Thymus (tissue), 11 donors: ENCODE data around the gene NKAIN2. TPM values are rescaled to one million over a fixed set of nuclear protein-coding genes. Genes with fewer than 3 reads are reported as not detected.

Source experiments
- DNase-seq, 9 donors: peaks; one replicate each; pipeline ENCODE4 v3.0.0-alpha.2; 2013; ENCODE audit warnings: low spot score in 9 of 9, low read depth in 6 of 9, missing footprints in 1 of 9
- H3K27ac ChIP-seq, 2 donors: one replicate each; pipeline ENCODE4 v1.5.1; 2013; ENCODE audit warnings: control low read depth in 1 of 2, low read depth in 1 of 2, low read length in 1 of 2, mild to moderate bottlenecking in 1 of 2, moderate library complexity in 1 of 2
- H3K27me3 ChIP-seq, 2 donors: one replicate each; pipeline ENCODE4 v1.5.1; 2013; ENCODE audit warnings: low read length in 1 of 2; ENCODE audit not compliant: control insufficient read depth in 2 of 2, insufficient read depth in 1 of 2
- H3K36me3 ChIP-seq, 2 donors: one replicate each; pipeline ENCODE4 v1.5.1; 2013; ENCODE audit warnings: low read length in 1 of 2, mild to moderate bottlenecking in 1 of 2, moderate library complexity in 1 of 2; ENCODE audit not compliant: control insufficient read depth in 2 of 2, insufficient read depth in 2 of 2
- H3K4me1 ChIP-seq, 2 donors: one replicate each; pipeline ENCODE4 v1.5.1; 2013; ENCODE audit warnings: low read length in 2 of 2; ENCODE audit not compliant: control insufficient read depth in 2 of 2, insufficient read depth in 2 of 2
- H3K4me3 ChIP-seq, 2 donors: one replicate each; pipeline ENCODE4 v1.5.1; 2013; ENCODE audit warnings: low read length in 2 of 2, control low read depth in 1 of 2, mild to moderate bottlenecking in 1 of 2
- H3K9me3 ChIP-seq, 2 donors: one replicate each; pipeline ENCODE4 v1.5.1; 2013; ENCODE audit warnings: low read length in 1 of 2, mild to moderate bottlenecking in 1 of 2; ENCODE audit not compliant: control insufficient read depth in 2 of 2, insufficient read depth in 1 of 2
- WGBS: extraction: QIAGEN DNeasy Blood & Tissue Kit; methylation state at CpG from one replicate; pipeline ENCODE4 v1.1.7; 2013; 5-methylcytosine and 5-hydroxymethylcytosine counted together
- polyA plus RNA-seq: library from polyadenylated mRNA; stranded (reverse); fragments of 200-250 nt; gene quantifications from one replicate; pipeline ENCODE4 v1.2.3, GENCODE V29; 2013
- total RNA-seq: library from RNA; stranded (reverse); fragments of 120-200 nt; gene quantifications from one replicate; pipeline ENCODE4 v1.2.4, GENCODE V29; 2013
- donor health status: healthy.

NKAIN2 gene
- total and polyA plus RNA-seq, 2 donors: 1.2 to 2.4 TPM

GRCh38 chr6:124812067-124812466 lies 1008.4 kb downstream of the NKAIN2 start:
- DNase-seq: no peak
- H3K36me3 ChIP-seq: no peaks in the 10 kb centered on the region
- 97% methylated on average over 2 of the region's 2 CpGs for WGBS
- H3K4me1 ChIP-seq: no peaks in the 10 kb centered on the region
- H3K27me3 ChIP-seq: no peaks in the 10 kb centered on the region
- no peaks in the 10 kb centered on the region for H3K9me3 ChIP-seq
- no peak overlapping the region for H3K27ac ChIP-seq
- H3K4me3 ChIP-seq: no peak overlapping the region

- Histone ChIP-seq H3K9me3 (no peaks in the 10 kb centered on the region), H3K36me3 (no peaks in the 10 kb centered on the region), H3K4me1 (no peaks in the 10 kb centered on the region), H3K27ac (no peak overlapping the region), H3K27me3 (no peaks in the 10 kb centered on the region), H3K4me3 (no peak overlapping the region)
- WGBS: 79% methylated on average over 4 of the region's 4 CpGs
- DNase-seq: peak in 1 of 9 donors; percentile 2
Measured at GRCh38 chr6:124819346-124819745, 1015.7 kb downstream of the NKAIN2 start.

- H3K36me3 ChIP-seq: no peaks in the 10 kb centered on the region
- no peak overlapping the region for H3K27ac ChIP-seq
- no peaks in the 10 kb centered on the region for H3K4me1 ChIP-seq
- H3K9me3 ChIP-seq: no peaks in the 10 kb centered on the region
- H3K27me3 ChIP-seq: no peaks in the 10 kb centered on the region
- H3K4me3 ChIP-seq: no peak overlapping the region
- no peak for DNase-seq
Measured at GRCh38 chr6:124822204-124822613, 1018.5 kb downstream of the NKAIN2 start.

- no peaks in the 10 kb centered on the region for H3K4me1 ChIP-seq
- no peak overlapping the region for H3K27ac ChIP-seq
- no peak for DNase-seq
- no peaks in the 10 kb centered on the region for H3K9me3 ChIP-seq
- no peaks in the 10 kb centered on the region for H3K27me3 ChIP-seq
- WGBS: 92% methylated on average over 3 of the region's 3 CpGs
- no peak overlapping the region for H3K4me3 ChIP-seq
- H3K36me3 ChIP-seq: no peaks in the 10 kb centered on the region
Measured at GRCh38 chr6:124822721-124823120, 1019.1 kb downstream of the NKAIN2 start.

- Histone ChIP-seq H3K27ac (no peak overlapping the region), H3K36me3 (no peaks in the 10 kb centered on the region), H3K4me1 (no peaks in the 10 kb centered on the region), H3K9me3 (no peaks in the 10 kb centered on the region), H3K27me3 (no peaks in the 10 kb centered on the region), H3K4me3 (no peak overlapping the region)
- no peak for DNase-seq
- WGBS: 93% methylated on average over 14 of the region's 14 CpGs
Measured at GRCh38 chr6:124823240-124824111, 1019.8 kb downstream of the NKAIN2 start.

GRCh38 chr6:124825564-124825963 lies 1021.9 kb downstream of the NKAIN2 start:
- Histone ChIP-seq H3K4me3 (no peak overlapping the region), H3K27ac (no peak overlapping the region), H3K4me1 (no peaks in the 10 kb centered on the region), H3K36me3 (no peaks in the 10 kb centered on the region), H3K9me3 (no peaks in the 10 kb centered on the region), H3K27me3 (no peaks in the 10 kb centered on the region)
- no peak for DNase-seq
- WGBS: 71% methylated on average over 2 of the region's 2 CpGs

- 96% methylated on average over 1 of the region's 1 CpG for WGBS
- Histone ChIP-seq H3K27ac (no peak overlapping the region), H3K4me1 (no peaks in the 10 kb centered on the region), H3K36me3 (no peaks in the 10 kb centered on the region), H3K27me3 (no peaks in the 10 kb centered on the region), H3K4me3 (no peak overlapping the region), H3K9me3 (no peaks in the 10 kb centered on the region)
- DNase-seq: no peak
Measured at GRCh38 chr6:124829822-124830221, 1026.2 kb downstream of the NKAIN2 start.

- Histone ChIP-seq H3K4me1 (no peaks in the 10 kb centered on the region), H3K9me3 (no peaks in the 10 kb centered on the region), H3K27ac (no peak overlapping the region), H3K27me3 (no peaks in the 10 kb centered on the region), H3K36me3 (no peaks in the 10 kb centered on the region), H3K4me3 (no peak overlapping the region)
- no peak for DNase-seq
Measured at GRCh38 chr6:124830506-124830905, 1026.8 kb downstream of the NKAIN2 start.

GRCh38 chr6:124854338-124854922 lies 1050.8 kb downstream of the NKAIN2 start:
- WGBS: 96% methylated on average over 1 of the region's 1 CpG
- Histone ChIP-seq H3K9me3 (no peaks in the 10 kb centered on the region), H3K27me3 (no peaks in the 10 kb centered on the region), H3K4me3 (no peak overlapping the region), H3K36me3 (no peaks in the 10 kb centered on the region), H3K27ac (no peak overlapping the region), H3K4me1 (no peaks in the 10 kb centered on the region)
- no peak for DNase-seq
